WERI-Rb-1 (cell line): ENCODE measurements around the gene BCR.

Experiments used
- DNase-seq: peaks from one replicate; pipeline ENCODE4 v3.0.0-alpha.2; 2020
- H3K27ac ChIP-seq: fragments of 250-450 bp; sonication (Bioruptor Pico); 2 replicates; pipeline ENCODE4 v1.5.1; 2020; ENCODE audit warnings: mild to moderate bottlenecking, moderate library complexity
- H3K27me3 ChIP-seq: fragments of 250-450 bp; sonication (Bioruptor Pico); 2 replicates; pipeline ENCODE4 v1.5.1; 2021; ENCODE audit warnings: mild to moderate bottlenecking, low read depth, moderate library complexity; ENCODE audit not compliant: insufficient read depth, severe bottlenecking
- H3K36me3 ChIP-seq: fragments of 250-450 bp; sonication (Bioruptor Pico); 2 replicates; pipeline ENCODE4 v1.5.1; 2020; ENCODE audit warnings: mild to moderate bottlenecking, moderate library complexity
- H3K4me3 ChIP-seq: 2 replicates; pipeline ENCODE4 v1.5.1; 2011; ENCODE audit warnings: low read depth, mild to moderate bottlenecking, control low read depth, low read length
- H3K9me3 ChIP-seq: fragments of 250-450 bp; sonication (Bioruptor Pico); 2 replicates; pipeline ENCODE4 v1.5.1; 2021; ENCODE audit warnings: mild to moderate bottlenecking, moderate library complexity; ENCODE audit not compliant: severe bottlenecking
- TF ChIP-seq, protein P1 (sequence below): IDR thresholded peaks from 2 replicates; pipeline ENCODE4 v1.5.1; 2011; ENCODE audit warnings: low read depth, mild to moderate bottlenecking, control low read depth, inconsistent platforms, low read length

BCR gene

DNA sequence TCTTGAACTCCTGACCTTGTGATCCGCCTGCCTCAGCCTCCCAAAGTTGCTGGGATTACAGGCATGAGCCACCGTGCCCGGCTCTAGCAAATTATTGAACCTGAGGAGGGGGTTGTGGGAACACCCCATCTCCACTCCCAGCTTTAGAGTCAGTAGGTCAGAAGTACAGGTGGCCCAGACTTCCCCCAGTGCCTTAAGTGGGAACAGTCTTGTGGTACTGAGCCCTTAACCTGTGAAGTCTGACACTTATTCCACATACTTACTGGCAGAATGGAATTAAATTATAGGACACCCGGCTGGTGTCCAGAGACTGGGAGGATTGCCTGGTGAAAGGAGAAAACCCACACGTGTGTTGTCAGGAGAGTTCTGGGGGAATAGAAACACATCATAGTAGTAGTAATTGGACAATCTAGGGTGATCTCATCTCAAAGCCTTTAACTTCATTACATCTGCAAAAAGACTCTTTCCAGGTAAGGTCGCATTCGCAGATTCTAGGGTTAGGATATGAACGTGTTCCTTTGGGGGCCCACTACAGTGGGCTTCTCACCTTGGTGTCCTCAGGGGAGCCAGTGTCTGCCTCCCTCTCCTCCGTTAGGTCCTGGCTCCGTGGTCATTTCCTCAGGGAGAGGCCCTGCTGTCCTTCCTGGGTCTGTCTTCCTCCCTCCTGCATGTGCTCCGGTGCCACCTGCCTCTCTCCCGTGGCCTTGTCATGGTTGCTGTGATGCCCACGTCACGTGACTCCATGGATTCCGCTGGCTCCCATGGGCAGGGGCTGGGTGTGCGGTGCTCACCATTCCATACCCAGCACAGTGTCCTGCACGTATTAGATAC lies 63.8 kb downstream of the BCR start:
- Histone ChIP-seq H3K4me3 (no peak overlapping the region), H3K36me3 (peaks cover 13% of the 10 kb centered on the region), H3K9me3 (no peaks in the 10 kb centered on the region), H3K27ac (no peak overlapping the region), H3K27me3 (no peaks in the 10 kb centered on the region)
- DNase-seq, result no peak
- TF ChIP-seq, protein P1, sequence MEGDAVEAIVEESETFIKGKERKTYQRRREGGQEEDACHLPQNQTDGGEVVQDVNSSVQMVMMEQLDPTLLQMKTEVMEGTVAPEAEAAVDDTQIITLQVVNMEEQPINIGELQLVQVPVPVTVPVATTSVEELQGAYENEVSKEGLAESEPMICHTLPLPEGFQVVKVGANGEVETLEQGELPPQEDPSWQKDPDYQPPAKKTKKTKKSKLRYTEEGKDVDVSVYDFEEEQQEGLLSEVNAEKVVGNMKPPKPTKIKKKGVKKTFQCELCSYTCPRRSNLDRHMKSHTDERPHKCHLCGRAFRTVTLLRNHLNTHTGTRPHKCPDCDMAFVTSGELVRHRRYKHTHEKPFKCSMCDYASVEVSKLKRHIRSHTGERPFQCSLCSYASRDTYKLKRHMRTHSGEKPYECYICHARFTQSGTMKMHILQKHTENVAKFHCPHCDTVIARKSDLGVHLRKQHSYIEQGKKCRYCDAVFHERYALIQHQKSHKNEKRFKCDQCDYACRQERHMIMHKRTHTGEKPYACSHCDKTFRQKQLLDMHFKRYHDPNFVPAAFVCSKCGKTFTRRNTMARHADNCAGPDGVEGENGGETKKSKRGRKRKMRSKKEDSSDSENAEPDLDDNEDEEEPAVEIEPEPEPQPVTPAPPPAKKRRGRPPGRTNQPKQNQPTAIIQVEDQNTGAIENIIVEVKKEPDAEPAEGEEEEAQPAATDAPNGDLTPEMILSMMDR, result no peak

DNA sequence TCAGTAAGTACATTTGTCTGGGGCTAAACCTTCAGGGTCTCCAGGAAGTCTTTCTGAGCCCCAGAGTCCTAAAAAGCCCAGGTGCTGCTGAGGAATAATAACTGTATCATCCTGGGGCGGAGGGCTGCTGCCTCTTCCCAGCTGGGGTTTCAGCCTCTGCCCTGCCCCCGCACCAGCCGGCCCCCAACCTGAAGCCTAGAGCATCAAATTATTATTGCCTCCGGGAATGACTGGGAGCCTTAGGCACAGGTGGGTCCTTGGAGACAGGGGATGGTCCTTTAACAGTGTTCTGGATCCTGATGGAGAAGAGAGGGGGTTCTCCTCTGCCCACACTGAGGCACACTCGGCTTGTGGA lies 64.4 kb downstream of the BCR start:
- H3K36me3 ChIP-seq, result peaks cover 13% of the 10 kb centered on the region
- no peaks in the 10 kb centered on the region for H3K27me3 ChIP-seq
- no peak for DNase-seq
- H3K9me3 ChIP-seq, result no peaks in the 10 kb centered on the region
- H3K4me3 ChIP-seq, result no peak overlapping the region
- no peak overlapping the region for H3K27ac ChIP-seq
- TF ChIP-seq, protein P1, result no peak

DNA sequence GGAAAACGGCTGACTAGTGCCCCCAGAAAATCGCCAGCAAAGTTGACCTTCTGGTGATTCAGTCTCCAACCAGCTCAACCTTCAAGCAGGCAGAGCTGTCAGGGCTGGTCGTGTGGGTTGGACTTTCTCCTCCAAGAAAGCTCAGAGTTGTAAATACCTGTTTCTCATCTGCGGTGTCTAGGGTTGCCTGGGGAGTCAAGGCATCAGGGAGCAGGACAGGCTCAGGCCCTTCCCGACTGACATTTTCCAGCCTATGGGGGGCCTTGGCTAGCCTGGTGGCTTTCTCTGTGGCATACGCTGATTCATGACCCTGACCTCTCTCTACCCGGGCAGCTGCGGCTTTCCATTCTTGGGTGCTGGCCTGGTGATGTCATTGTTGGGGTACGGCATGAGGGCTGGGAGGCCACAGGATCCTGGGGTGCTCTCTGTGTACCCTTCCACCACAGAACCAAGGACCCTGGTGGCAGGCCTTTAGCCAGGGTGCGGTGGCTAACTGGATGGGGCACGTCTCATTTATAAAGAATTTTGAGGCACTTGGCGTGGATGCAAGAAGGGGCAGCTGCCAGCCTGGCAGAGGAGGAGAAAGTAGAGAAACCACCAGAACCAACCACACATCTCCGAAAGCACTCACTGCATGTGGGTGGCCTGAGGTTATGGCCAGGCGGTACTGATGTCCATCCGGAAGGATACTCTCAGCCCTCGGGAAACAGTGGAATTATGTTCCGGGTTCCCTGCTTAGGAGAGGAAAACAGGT lies 64.9 kb downstream of the BCR start:
- Histone ChIP-seq H3K27ac (no peak overlapping the region), H3K36me3 (peaks cover 13% of the 10 kb centered on the region), H3K4me3 (no peak overlapping the region), H3K9me3 (no peaks in the 10 kb centered on the region), H3K27me3 (no peaks in the 10 kb centered on the region)
- no peak for DNase-seq
- TF ChIP-seq, protein P1, result no peak

DNA sequence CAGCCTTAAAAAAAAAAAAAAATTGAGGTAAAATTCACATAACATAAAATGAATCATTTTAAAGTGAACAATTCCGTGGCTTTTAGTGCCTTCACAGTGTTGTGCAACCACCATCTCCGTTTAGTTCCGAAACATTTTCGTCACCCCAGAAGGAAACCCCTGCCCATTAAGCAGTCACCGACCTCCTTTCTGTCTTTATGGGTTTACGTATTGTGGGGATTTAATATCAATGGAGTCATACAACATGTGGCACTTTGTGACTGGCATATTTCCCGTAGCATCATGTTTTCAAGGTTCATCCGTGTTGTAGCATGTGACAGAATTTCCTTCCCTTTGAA lies 65.5 kb downstream of the BCR start:
- peaks cover 13% of the 10 kb centered on the region for H3K36me3 ChIP-seq
- no peak for DNase-seq
- H3K27me3 ChIP-seq, result no peaks in the 10 kb centered on the region
- TF ChIP-seq, protein P1, result no peak
- H3K27ac ChIP-seq, result no peak overlapping the region
- H3K9me3 ChIP-seq, result no peaks in the 10 kb centered on the region
- no peak overlapping the region for H3K4me3 ChIP-seq

DNA sequence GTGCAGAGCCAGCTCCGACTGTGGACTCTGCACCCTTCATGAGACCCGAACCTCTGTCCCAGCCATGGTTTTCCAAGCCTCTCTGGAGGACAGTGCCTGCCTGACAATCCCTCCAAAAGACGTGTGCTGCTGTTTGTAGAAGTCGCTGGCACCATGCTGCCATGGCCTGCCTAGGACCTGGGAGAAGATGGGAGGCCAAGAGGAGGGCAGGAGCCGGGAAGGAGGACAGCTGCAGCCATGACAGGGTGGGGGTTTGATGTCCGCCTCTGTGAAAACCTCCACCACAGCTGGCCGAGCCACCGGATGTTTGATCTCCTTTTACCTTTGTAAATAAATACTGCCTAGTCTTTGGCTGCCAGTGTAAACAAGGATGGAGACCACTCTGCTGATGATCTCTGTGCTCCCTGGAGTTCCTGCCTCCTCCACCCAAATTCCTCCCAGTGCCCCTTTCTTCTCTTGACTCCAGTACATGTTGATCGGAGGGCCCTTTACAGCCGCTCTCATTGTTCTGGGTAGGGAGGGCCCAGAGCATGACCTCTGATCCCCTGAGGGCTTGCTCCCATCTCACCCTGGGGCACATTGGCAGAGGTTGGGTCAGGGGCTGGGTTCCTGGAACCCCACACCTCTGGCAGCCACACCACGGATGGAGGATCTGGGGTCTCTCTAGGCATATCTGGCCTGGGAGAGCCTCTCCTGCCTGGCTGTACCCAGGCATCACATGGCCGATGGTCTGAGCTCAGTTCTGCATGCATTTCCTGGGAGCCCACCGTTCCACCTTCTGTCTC lies 66.9 kb downstream of the BCR start:
- TF ChIP-seq, protein P1, result no peak
- Histone ChIP-seq H3K9me3 (no peaks in the 10 kb centered on the region), H3K27ac (no peak overlapping the region), H3K27me3 (no peaks in the 10 kb centered on the region), H3K4me3 (no peak overlapping the region), H3K36me3 (peaks cover 13% of the 10 kb centered on the region)
- DNase-seq, result no peak
